Measurements from ENCODE around the gene VPS4B. TPM values are rescaled to one million over a fixed set of nuclear protein-coding genes. Genes with fewer than 3 reads are reported as not detected.
"Not testable (repeated sequence)": the region's sequence is repeated elsewhere in the genome, so short reads cannot be mapped to it uniquely, and the experiment has no call there.

The VPS4B gene
- total RNA-seq, 1 donor from 2014 or later, result 20.6 TPM

DNA sequence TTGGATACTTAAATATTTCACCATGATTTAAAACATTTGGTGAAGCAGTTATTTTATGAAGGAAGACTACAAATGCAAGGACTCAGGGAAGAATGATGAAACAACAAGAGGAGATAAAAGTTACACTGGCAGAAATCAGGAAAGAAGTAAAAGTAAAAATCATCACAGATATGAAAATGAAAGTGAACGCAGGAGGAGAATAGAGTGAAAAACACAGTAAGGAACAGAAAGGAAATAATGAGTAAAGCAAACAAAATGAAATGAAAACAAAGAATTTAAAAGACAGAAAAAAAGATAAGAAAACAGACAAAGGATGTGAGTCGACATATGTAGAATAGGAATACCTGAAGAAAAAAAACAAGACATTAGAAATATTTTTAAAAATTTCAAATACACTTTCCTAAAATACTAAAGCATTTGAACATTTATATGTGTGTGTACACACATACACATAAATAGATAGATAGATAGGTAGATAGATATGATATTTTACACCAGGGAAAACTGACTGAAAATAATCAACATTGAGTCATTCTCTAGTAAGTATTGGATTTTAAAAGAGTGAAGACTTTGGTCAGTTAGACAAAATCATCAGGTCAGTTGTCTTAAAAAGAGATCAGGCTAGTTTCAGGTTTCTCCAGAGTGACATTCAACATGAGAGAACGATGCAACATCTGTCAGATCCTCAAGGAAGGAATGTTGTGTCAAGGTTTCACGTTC, 43.2 kb downstream of the VPS4B start:
- ATAC-seq, result no peak
- DNase-seq, result no peak
- intact Hi-C loops (cut with micrococcal nuclease), result no loop called here

DNA sequence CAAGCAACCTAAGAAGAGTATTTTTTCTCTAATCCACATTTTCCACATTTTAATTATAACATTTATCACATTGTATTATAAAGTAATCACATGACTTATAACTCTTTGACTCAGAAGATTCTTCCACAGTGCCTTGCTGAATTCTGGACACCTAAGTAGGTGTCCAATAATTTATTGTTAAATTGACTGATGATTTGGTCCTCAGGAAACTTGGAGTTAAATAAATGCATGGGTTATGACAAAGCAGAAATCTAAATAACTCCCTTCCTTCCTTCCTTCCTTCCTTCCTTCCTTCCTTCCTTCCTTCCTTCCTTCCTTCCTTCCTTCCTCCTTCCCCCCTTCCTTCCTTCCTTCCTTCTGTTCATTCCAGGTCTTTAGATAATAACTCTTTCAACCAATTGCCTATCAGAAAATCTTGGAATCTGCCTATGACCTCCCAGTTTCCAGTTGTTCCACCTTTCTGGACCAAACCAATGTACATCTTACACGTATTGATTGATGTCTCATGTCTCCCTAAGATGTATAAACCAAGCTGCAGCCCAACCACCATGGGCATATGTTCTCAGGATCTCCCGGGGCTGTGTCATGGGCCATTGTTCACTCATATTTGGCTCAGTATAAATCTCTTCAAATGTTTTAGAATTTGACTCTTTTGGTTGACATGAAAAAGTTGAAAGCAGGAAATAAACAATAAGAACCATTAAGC, 44.8 kb downstream of the VPS4B start:
- ATAC-seq (no peak), DNase-seq (no peak)
- intact Hi-C loops (cut with micrococcal nuclease), result no loop called here

DNA sequence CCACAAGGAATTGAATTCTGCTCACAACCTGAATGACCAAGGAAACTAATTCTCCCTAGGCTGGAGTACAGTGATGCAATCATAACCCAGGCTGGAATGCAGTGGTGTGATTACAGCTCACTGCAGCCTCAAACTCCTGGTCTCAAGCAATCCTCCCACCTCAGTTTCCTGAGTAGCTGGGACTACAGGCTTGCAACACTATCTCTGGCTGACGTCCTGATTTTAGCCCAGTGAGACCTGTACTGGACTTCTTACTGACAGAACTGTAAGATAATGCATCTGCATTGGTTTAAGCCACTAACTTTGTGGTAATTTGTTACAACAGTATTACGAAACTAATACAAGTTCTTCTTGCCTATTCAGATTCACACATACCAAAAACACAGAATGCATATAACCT, 45.7 kb downstream of the VPS4B start:
- intact Hi-C loops (cut with micrococcal nuclease), result no loop called here
- no peak for ATAC-seq
- DNase-seq, result no peak

DNA sequence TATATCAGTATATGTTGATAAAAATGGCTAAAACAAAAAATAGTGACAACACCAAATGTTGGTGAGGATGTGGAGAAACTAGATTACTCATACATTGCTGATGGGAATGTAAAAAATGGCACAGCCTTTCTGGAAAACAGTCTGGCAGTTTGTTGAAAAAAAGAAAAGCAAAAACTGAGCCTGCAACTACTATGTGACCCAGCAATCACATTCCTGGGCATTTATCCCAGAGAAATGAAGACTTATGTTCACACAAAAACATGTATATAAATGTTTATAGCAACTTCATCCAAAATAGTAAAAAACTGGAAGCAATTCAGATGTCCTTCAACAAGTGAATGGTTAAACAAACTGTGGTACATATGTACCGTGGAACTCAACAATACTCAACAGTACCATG, 47.7 kb downstream of the VPS4B start:
- DNase-seq (no peak), ATAC-seq (no peak)
- intact Hi-C loops (cut with micrococcal nuclease), result no loop called here

DNA sequence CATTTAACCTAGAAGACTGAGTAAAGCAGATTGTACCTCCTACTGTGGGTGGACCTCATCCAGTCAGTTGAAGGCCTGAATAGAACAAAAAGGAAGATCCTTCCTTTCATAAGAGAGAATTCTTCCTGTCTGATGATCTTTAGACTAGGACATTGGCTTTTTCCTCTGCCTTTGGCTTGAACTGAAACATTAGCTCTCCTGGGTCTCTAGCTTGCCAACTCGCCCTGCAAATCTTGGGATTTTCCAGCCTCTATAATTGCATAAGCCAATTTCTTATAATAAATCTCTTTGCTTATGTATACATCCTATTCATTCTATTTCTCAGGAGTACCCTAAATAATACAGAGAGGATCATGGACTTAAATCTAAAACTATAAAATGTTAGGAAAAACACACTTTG, 49.1 kb downstream of the VPS4B start:
- DNase-seq (no peak), ATAC-seq (no peak)
- intact Hi-C loops (cut with micrococcal nuclease), result no loop called here

DNA sequence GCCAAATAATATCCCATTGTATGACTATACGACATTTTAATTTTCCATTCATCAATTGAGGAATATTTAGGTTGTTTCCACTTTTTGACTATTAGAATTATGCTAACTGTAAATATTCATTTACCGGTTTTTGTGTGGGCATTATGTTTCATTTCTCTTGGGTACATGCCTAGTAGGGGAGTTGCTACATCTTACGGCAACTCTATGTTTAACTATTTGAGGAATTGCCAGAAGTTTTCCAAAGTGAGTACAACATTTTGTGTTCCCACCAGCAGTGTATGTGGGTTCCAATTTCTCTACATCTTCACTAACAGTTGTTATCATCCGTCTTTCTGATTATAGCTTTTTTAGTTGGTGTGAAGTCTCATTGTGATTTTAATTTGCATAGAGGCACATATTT, 53.7 kb downstream of the VPS4B start:
- no peak for DNase-seq
- intact Hi-C loops (cut with micrococcal nuclease), result no loop called here
- no peak for ATAC-seq

DNA sequence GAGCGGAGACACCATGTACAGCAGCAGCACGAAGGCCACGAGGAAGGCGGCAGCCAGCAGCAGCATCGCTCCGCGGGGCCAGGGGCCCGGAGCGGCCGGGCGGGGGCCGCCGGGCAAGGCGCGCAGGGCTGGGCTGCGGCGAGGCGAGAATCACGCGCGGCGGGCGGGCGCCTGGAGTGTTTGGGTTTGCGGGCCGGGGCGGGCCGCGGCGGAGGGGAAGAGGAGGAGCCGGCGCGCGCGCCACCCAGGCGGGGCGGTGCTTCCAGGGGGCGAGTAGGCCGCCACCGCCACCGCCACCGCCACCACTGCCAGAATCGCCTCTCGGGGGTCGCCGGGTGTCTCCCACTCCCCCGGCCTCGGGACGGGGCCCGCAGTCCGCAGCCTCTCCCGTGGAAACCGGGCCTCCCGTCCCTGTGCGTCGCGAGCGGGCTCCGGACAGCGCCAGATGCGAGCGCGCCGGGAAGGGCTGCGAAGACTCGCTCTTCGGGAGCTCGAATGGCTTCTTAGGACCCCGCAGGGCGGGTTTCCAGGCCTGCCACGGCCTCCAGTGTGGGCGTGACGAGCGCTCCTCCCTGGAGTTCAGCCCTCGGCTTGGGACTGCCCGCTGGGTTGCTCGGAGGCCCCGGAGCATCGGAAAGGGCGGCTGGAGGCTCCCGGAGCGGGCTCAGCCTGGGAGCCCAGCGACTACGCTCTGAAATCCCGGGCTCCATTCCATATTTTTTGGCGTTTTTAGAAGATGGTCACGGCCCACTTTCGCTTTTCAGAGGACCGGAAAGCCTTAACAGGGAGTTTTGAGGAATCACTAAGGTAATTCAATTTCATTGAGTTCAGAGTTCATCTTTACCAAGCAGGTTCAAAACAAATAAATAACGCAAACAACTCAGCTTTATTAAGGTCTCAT, 55.0 kb downstream of the VPS4B start, which contains the start of gene KDSR:
TSS of gene KDSR (minus strand) at position 154 of the 901 bp plus-strand sequence. CDS start at position 66, 88 bp downstream.
- DNase-seq (peak; percentile 97), ATAC-seq (peak; percentile 98)
- intact Hi-C loops (cut with micrococcal nuclease), result no loop called here

DNA sequence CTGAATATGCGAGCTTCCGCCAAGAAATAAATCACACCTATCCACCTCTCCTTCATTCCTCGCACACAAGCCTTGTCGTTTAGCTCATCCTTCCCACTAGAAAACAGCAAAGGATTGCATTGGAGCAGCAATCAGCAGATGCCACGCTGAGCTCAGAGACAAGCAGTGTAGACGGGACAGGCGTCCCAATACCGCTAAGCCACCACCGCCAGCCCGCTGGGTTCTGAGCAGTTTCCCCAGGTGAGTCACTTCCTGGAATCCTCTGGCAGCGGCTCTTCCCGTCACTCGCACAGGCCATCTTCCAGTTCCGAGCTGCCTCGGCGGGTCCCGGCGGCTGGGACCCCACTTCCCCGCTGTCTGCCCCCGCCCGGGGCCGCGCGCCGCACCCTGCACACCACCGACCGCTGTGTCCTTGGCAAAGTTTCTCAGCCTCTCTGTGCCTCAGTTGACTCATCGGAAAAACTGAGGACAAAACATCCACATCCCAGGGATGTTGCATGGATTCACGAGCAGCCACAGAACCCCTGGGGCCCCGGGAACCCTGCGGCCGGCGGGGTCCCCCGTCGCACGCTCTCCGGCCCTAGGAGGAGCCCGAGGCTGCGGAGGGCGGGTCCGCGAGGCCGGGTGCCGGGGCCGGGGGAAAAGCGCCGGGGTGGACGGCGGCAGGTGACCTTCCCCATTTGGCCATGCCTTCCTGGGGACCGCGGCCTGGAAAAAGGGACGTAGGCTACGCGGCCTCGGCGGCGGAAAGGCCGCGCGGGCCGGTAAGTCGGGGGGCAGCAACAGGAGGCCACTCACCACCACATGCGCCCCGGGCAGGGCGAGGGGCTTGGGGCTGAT, 55.8 kb downstream of the VPS4B start:
- DNase-seq, result peak; percentile 50
- intact Hi-C loops (cut with micrococcal nuclease), result no loop called here
- ATAC-seq, result peak; percentile 11

DNA sequence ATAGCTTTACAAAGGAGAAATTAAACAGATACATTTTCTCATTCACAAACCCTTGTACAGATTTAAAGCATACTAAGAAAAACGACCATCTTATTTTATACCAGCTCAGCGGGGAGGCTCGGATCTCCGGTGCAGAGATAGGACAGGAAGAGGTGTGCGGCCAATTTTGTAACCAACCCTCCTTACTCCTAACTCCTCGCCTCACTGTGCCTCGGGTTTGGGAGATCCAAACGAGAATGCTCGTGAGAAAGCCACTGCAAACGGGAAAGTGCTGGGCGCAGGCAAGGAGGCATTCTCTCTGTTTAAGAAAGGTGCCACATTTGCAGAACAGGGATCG, 56.4 kb downstream of the VPS4B start:
- ATAC-seq (no peak), DNase-seq (no peak)
- intact Hi-C loops (cut with micrococcal nuclease), result no loop called here

DNA sequence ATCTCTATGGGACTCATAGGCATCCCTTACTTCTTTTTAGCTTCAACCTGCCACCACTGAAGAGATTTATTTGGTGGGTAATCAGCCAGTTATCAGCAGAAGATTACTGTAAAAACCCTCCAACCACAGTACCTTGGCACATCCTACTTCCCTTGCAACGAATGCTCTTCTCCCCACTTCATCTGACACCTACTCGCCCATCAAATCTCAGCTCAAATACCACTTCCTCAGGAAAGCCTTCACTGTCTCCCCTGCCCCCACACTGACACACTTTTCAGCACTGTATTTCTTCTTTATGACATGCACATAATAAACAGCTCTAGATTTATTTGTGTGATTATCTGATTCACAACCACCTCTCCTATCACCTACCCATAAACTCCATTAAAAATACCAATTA, 58.3 kb downstream of the VPS4B start:
- DNase-seq (no peak), ATAC-seq (no peak)
- intact Hi-C loops (cut with micrococcal nuclease), result no loop called here

DNA sequence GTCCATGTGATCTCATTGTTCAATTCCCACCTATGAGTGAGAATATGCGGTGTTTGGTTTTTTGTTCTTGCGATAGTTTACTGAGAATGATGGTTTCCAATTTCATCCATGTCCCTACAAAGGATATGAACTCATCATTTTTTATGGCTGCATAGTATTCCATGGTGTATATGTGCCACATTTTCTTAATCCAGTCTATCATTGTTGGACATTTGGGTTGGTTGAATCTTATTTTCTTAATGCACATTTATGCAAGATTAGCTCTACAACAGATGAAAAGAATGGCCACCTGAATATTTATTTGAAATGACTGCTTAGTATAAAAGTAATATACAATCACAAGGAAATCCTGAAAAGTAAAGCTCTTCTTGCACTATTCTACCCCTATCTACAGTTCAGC, 58.9 kb downstream of the VPS4B start:
- intact Hi-C loops (cut with micrococcal nuclease); DNase-seq; ATAC-seq: not testable (repeated sequence)

DNA sequence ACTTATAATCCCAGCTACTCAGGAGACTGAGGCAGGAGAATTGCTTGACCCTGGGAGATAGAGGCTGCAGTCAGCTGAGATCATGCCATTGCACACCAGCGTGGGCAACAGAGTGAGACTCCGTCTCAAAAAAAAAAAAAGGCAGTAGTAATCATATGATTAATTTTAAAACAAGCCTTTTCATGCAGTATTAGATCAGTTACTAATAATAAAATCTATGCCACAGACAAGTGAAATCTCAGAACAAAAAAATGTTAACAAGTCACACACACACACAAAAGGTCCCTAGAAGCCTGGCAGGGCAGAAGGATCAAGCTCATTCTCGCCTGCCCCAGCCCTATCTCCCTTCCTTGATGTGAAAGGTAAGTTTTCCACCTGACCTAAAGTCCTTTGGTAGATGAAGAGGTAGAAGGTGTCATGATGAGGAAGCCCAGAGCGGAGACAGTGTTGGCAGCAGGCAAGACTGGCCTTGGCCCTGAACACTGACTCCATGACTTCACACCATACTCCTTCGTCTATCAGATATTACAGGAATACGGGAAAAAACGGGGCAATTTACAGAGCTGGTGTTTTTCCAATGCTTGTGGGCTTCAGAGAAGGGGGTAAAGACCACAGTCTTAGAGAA, 65.9 kb downstream of the VPS4B start:
- ATAC-seq, result peak; percentile 89
- no peak for DNase-seq
- intact Hi-C loops (cut with micrococcal nuclease), result no loop called here

DNA sequence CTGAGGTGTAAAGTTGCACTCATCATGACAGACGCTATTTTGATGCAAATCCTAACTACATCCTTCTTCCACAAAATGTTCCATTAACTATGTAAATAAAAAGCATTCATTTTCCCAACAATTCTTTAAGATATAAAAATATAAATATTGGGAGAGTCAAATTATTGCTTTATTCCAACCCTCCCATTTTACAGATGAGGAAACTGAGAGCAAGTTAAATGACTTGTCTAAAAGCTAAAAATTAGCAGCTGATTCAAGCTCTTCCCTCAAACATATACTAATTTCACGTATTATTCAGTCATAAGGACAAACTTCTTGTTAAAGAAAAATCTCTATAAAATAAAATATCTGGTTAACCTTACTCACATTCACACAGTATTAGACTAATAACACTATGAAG, 72.0 kb downstream of the VPS4B start:
- DNase-seq, result no peak
- ATAC-seq, result no peak
- intact Hi-C loops (cut with micrococcal nuclease), result no loop called here

DNA sequence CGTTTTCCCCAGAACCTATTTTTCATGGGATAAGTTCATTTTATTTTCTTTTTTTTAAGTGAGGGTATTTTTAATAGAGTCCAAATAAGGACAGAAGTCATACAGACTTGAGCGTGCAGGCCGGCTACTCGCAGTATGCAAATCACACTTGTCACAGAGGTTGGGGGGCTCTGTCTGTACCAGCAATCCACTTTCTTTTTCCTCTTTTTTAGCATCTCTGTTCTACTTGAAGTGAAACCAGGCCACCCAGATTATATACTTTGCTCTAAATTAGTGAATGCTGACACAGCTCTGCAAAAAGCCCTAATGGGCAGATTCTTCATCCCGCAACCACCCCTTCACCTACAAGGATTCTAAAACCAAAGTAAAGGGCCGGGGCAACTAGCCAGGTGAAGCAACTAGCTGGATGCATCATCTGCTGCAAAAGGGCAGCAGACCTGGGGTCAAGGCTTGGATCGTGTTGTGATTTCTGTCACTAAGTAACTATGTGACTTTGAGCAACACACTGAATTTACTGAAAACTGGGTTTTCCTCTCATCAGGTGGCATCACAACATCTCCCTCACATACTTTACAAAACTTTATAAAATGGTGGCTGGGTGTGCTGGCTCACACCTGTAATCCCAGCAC, 73.7 kb downstream of the VPS4B start:
- intact Hi-C loops (cut with micrococcal nuclease), result loop anchor here (10.0 kb wide), 1 partner anchor 86 kb away; no protein-coding TSS in a partner anchor
- DNase-seq (no peak), ATAC-seq (no peak)

DNA sequence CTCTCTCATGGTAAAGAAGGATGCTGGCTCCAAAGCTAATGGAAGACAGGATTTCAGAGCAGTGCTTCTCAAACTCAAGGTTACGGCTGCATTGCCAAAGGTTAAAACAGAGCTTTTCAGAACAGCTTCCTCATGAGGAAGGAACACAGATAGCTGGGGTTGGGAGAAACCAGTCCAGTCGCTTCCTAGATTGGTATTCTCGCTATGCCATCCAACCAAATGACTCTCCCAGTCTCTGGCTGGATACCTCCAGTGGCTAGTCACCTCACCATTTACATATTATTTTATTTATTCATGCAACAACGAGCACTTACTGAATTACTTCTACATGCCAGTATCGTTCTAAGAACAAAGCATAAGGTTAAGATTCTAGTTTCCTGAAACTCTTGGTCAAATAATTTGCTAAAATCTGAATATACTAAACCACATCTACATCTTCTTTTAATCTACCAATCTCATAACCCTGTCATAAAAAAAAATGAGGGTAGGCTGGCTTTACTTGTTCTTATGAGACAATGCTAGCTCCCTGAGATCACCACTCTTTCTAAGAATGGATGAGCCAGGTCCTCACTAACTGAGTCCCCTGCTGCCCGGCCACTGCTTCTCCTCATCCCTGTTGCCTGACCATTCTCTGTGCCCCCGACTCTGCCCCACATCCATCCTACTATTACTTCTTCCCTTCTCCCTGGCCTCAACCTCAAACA, 75.6 kb downstream of the VPS4B start:
- DNase-seq, result no peak
- ATAC-seq, result peak; percentile 52
- intact Hi-C loops (cut with micrococcal nuclease), result loop anchor here (10.0 kb wide), 1 partner anchor 88 kb away; no protein-coding TSS in a partner anchor

DNA sequence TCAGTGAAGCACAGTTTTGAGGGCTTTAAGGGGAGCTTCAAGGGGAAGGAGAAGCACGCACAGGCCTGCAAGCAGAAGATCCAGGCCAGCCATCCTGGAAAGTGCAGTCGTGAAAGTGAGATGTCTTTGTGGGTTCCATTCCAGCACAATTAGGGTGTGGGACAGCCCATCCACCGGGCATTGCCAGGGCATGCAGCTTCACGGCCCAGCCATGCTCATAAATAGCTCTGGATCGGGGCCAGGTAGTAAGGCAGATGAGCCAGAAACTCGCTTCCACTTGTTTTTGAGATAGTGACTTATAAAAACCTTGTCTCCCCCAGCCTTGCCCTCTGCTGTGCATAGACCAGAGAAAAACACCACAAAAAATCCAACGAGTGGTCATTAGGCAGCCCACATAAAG, 76.2 kb downstream of the VPS4B start:
- peak; percentile 89 for ATAC-seq
- intact Hi-C loops (cut with micrococcal nuclease), result loop anchor here (10.0 kb wide), 1 partner anchor 89 kb away; no protein-coding TSS in a partner anchor

DNA sequence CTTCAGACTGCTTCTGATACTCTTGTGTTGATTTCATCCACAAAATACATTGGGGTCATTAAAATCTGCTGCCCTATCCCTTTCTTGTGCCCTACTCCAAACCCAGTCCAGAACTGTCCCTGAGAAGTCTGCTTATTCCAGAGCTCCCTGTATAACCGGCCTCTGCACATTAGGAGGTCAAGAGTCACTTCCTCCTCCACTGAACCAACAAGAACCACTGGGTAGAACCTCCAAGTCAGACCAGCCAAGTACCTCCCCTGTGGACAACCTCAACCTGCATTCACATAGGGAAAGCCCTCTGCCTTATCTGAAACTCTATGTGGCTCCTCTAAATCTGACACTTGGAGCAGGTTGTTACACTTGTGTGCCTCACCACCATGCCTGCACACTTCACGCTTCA, 77.4 kb downstream of the VPS4B start:
- ATAC-seq (peak; percentile 12), DNase-seq (no peak)
- intact Hi-C loops (cut with micrococcal nuclease), result loop anchor here (10.0 kb wide), 1 partner anchor 90 kb away; no protein-coding TSS in a partner anchor

More for the DNA sequence above, 76.2 kb downstream of the VPS4B start:
- DNase-seq, result peak; percentile 66
